GM23248 (cell line): ENCODE results near the gene GSDME. TPM values are rescaled to one million over a fixed set of nuclear protein-coding genes. Genes with fewer than 3 reads are reported as not detected.

Experiments used
- DNase-seq: peaks from one replicate; pipeline ENCODE4 v3.0.0-alpha.2; 2015
- H2AFZ ChIP-seq: fragments of 200-600 bp; sonication (generic); 2 replicates; pipeline ENCODE4 v1.6.1; 2016; ENCODE audit warnings: antibody characterized with exemption
- H3F3A ChIP-seq: fragments of 200-600 bp; sonication (generic); 2 replicates; pipeline ENCODE4 v1.6.1; 2016; ENCODE audit warnings: mild to moderate bottlenecking, antibody characterized with exemption, mixed run types; ENCODE audit not compliant: insufficient read depth
- H3K27ac ChIP-seq: fragments of 200-600 bp; sonication (generic); 2 replicates; pipeline ENCODE4 v1.5.1; 2016; ENCODE audit warnings: mild to moderate bottlenecking
- H3K27me3 ChIP-seq: fragments of 200-600 bp; sonication (generic); replicated peaks from 2 replicates; pipeline ENCODE4 v1.6.1; 2016; ENCODE audit warnings: mild to moderate bottlenecking; ENCODE audit not compliant: insufficient read depth
- H3K36me3 ChIP-seq: fragments of 200-600 bp; sonication (generic); 2 replicates; pipeline ENCODE4 v1.6.1; 2016; ENCODE audit warnings: low read depth, mild to moderate bottlenecking
- H3K4me1 ChIP-seq: fragments of 200-600 bp; sonication (generic); 2 replicates; pipeline ENCODE4 v1.6.1; 2016; ENCODE audit warnings: mild to moderate bottlenecking; ENCODE audit not compliant: insufficient read depth
- H3K4me2 ChIP-seq: fragments of 200-600 bp; sonication (generic); one replicate; pipeline ENCODE4 v1.6.1; 2016; ENCODE audit warnings: mild to moderate bottlenecking; ENCODE audit not compliant: unreplicated experiment
- H3K4me3 ChIP-seq: fragments of 200-600 bp; sonication (generic); 2 replicates; pipeline ENCODE4 v1.5.1; 2016; ENCODE audit warnings: mild to moderate bottlenecking
- H3K79me2 ChIP-seq: fragments of 200-600 bp; sonication (generic); 2 replicates; pipeline ENCODE4 v1.6.1; 2016; ENCODE audit warnings: mild to moderate bottlenecking; ENCODE audit not compliant: insufficient read depth
- H3K9ac ChIP-seq: fragments of 200-600 bp; sonication (generic); 2 replicates; pipeline ENCODE4 v1.6.1; 2016; ENCODE audit warnings: mild to moderate bottlenecking
- H3K9me2 ChIP-seq: fragments of 200-600 bp; sonication (generic); 2 replicates; pipeline ENCODE4 v1.6.1; 2016; ENCODE audit warnings: mixed run types, mild to moderate bottlenecking, moderate library complexity; ENCODE audit not compliant: insufficient read depth
- H3K9me3 ChIP-seq: fragments of 200-600 bp; sonication (generic); one replicate; pipeline ENCODE4 v1.6.1; 2017; ENCODE audit warnings: low read depth
- H4K20me1 ChIP-seq: fragments of 200-600 bp; sonication (generic); 2 replicates; pipeline ENCODE4 v1.6.0; 2016; ENCODE audit not compliant: insufficient read depth
- EZH2 ChIP-seq: fragments of 200-600 bp; sonication (generic); IDR thresholded peaks from 2 replicates; pipeline ENCODE4 v1.6.1; 2018; ENCODE audit warnings: antibody characterized with exemption, mild to moderate bottlenecking; ENCODE audit not compliant: insufficient read depth, poor library complexity, severe bottlenecking
- EZH2phosphoT487 ChIP-seq: fragments of 200-600 bp; sonication (generic); IDR thresholded peaks from 2 replicates; pipeline ENCODE4 v1.6.1; 2018; ENCODE audit warnings: antibody characterized with exemption, moderate library complexity, mild to moderate bottlenecking, low read depth; ENCODE audit not compliant: insufficient read depth
- WGBS, 2 experiments: methylation state at CpG; one replicate each; pipeline ENCODE4 v1.1.6; 2015 to 2017; ENCODE audit warnings: low lambda C conversion rate in 2 of 2, low coverage in 1 of 2; ENCODE audit errors: missing lambda C conversion rate in 2 of 2; 5-methylcytosine and 5-hydroxymethylcytosine counted together
- in situ Hi-C: fragments of 300-500 bp; cut with MboI; formaldehyde crosslinking; loops from 2 replicates; pipeline ENCODE4 v1.15.0; 2020
- polyA plus RNA-seq: library from polyadenylated mRNA; unstranded; fragments of >200 nt; fragmentation: Nextera tagmentation; extraction: Ambion mirVana; gene quantifications from 2 replicates; pipeline ENCODE4 v1.2.1, GENCODE V29; 2016
- total RNA-seq: library from RNA; depleted of rRNA; stranded (reverse); fragments of >200 nt; shearing (Covaris generic); gene quantifications from 2 replicates; pipeline ENCODE4 v1.2.3, GENCODE V29; 2014

Gene GSDME
- total and polyA plus RNA-seq, 2 experiments from 2014 or later: 39.4 to 49.4 TPM

DNA sequence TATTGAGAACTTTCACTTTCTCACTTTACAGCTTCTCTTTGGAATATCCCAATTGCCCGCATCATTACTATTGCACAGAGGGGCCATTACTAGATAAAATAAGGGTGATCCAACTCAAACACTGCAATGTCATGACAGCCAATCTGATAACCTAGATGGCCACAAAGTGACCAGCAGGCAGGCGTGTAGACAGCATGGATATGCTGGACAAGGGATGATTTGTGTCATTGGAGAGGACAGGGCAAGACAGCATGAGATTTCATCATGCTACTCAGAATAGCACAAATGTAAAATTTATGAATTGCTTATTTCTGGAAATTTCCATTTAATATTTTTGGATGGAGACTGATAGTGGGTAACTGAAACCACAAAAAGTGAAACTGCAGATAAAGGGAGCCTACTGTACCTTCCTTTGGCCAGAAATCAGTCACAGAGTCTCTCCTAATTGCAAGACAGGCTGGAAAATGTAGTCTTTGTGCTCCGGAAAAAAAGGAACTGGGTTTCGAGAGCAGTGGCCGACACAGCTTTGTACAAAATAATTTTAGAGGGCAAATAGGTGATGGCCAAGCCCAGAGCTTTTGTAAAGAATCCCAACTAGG lies 6.1 kb upstream of the GSDME start:
- no peak overlapping the region for H2AFZ ChIP-seq
- no peaks in the 10 kb centered on the region for H3K9me3 ChIP-seq
- H3K27ac ChIP-seq: no peak overlapping the region
- H4K20me1 ChIP-seq: no peaks in the 10 kb centered on the region
- H3K9me2 ChIP-seq: no peaks in the 10 kb centered on the region
- no peak for DNase-seq
- in situ Hi-C loops: no loop called here
- no peaks in the 10 kb centered on the region for H3K79me2 ChIP-seq
- 0 out of 2 replicates have a peak, but pooled peaks cover 1% of the 10 kb centered on the region for H3K4me1 ChIP-seq
- H3K27me3 ChIP-seq: no peaks in the 10 kb centered on the region
- 0 out of 2 replicates have a peak, but pooled peaks cover 4% of the 10 kb centered on the region for H3F3A ChIP-seq
- WGBS, 2 experiments: 90 to 92% methylated on average over 5 of the region's 5 CpGs
- H3K9ac ChIP-seq: no peak overlapping the region
- H3K4me2 ChIP-seq: no peak overlapping the region
- H3K4me3 ChIP-seq: no peak overlapping the region
- TF ChIP-seq EZH2phosphoT487 (no peak), EZH2 (no peak)
- no peaks in the 10 kb centered on the region for H3K36me3 ChIP-seq

DNA sequence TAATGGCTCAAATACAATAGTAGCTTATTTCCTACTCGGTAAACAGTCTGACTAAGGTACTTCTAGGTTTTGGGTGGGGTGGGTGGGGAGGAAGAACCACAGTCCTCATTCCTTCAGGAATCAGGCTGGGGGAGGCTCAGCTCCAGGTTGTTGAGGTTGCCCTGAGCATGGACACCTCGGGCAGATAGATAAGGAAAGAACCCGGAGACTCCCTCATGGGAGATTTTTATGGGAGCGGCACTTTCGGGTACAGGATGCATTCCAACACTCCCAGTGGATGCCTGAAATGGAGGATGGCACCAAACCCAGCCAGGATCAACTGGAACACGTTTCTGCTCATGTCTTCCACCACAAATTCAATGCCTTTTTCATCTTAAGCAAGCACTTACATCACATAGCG lies 5.5 kb upstream of the GSDME start:
- H3K36me3 ChIP-seq: no peaks in the 10 kb centered on the region
- no peaks in the 10 kb centered on the region for H3K9me3 ChIP-seq
- no peak for DNase-seq
- H3K4me2 ChIP-seq: no peak overlapping the region
- no peaks in the 10 kb centered on the region for H3K27me3 ChIP-seq
- in situ Hi-C loops: no loop called here
- H3K9me2 ChIP-seq: no peaks in the 10 kb centered on the region
- TF ChIP-seq EZH2 (no peak), EZH2phosphoT487 (no peak)
- H3K4me1 ChIP-seq: peaks cover 6% of the 10 kb centered on the region; the same call in 1 of the 2 replicates
- no peak overlapping the region for H2AFZ ChIP-seq
- no peaks in the 10 kb centered on the region for H4K20me1 ChIP-seq
- no peak overlapping the region for H3K27ac ChIP-seq
- 0 out of 2 replicates have a peak, but pooled peaks cover 10% of the 10 kb centered on the region for H3F3A ChIP-seq
- H3K9ac ChIP-seq: no peak overlapping the region
- no peak overlapping the region for H3K4me3 ChIP-seq
- 82 to 88% methylated on average over 7 of the region's 7 CpGs for WGBS, 2 experiments
- H3K79me2 ChIP-seq: no peaks in the 10 kb centered on the region

DNA sequence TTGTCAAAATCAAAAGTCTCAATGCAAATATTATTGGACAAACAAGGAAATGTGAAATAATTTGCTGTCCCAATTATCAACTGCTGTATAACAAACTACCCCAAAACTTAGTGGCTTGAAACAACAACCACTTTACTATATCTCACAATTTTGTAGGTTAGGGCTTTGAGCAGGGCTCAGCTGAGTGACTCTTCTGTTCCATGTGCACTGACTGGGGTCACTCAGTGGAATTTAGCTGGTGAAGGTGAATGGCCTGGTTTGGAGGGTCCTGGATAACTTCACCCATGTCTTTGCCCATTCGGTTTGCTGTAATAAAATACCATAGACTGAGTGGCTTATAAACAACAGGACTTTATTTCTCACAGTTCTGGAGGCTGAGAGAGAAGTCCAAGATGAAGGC lies 3.7 kb upstream of the GSDME start:
- Histone ChIP-seq H3K9me2 (no peaks in the 10 kb centered on the region), H2AFZ (no peak overlapping the region), H3K4me1 (peaks cover 13% of the 10 kb centered on the region), H4K20me1 (no peaks in the 10 kb centered on the region), H3K9ac (no peak overlapping the region), H3K4me3 (no peak overlapping the region), H3K4me2 (no peak overlapping the region), H3K79me2 (0 out of 2 replicates have a peak, but pooled peaks cover 5% of the 10 kb centered on the region), H3K9me3 (no peaks in the 10 kb centered on the region), H3K27ac (no peak overlapping the region), H3K36me3 (no peaks in the 10 kb centered on the region), H3F3A (peaks cover 13% of the 10 kb centered on the region; the same call in 1 of the 2 replicates), H3K27me3 (no peaks in the 10 kb centered on the region)
- no peak for DNase-seq
- TF ChIP-seq EZH2phosphoT487 (no peak), EZH2 (no peak)
- WGBS, 2 experiments: 68 to 75% methylated on average over 1 of the region's 1 CpG
- in situ Hi-C loops: no loop called here

DNA sequence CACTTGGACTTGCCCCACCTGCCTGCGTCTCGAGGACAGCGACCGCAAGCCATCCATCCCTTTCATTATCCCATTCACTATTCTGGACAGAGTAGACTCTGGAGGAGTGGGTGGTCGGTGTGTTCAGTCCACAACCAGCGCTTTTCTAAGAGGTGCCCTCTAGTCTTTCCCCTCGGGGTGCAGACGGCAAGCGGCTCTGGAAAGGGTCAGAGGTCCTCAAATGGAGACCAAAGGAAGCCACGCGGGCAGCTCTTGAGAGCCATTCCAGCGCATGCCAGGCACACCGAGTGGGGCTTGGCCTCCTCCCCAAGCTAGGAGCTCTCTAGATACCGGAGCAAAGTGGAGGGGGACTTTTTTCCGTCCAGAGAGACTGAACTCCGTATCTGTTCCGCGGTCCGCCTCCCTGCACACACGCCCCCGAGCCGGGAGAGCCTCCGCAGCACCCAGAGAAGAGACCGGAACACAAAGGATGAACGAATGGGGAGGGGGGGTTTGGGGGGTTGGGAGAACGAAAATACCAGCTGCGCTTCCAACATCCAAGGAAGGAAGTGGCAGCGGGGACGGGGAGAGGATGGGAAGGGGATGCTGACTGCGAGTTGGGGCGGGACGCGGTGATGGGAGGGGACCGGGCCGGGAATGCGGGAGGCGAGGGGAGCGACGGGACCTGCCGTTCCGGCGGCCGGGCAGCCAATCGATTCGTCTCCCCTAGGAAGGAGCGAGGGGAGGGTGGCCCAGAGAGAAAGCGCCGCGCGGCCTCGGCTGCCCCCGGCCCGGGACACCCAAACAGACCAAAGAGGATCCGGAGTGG lies 515 bp downstream of the GSDME start:
- no peak for TF ChIP-seq EZH2phosphoT487
- TF ChIP-seq EZH2: no peak

More for the DNA sequence above, 515 bp downstream of the GSDME start:
- no peaks in the 10 kb centered on the region for H3K36me3 ChIP-seq
- DNase-seq: peak; percentile 60
- H3K9me2 ChIP-seq: no peaks in the 10 kb centered on the region
- no peaks in the 10 kb centered on the region for H3K27me3 ChIP-seq
- peaks cover 30% of the 10 kb centered on the region; the same call in 1 of the 2 replicates for H3F3A ChIP-seq
- H3K27ac ChIP-seq: peak overlapping the region; percentile 86
- peak overlapping the region; percentile 88 for H3K9ac ChIP-seq
- H3K4me3 ChIP-seq: peak overlapping the region; percentile 72
- no peaks in the 10 kb centered on the region for H3K9me3 ChIP-seq
- H3K79me2 ChIP-seq: peaks cover 21% of the 10 kb centered on the region
- H3K4me2 ChIP-seq: peak overlapping the region; percentile 87
- peak overlapping the region; percentile 88 for H2AFZ ChIP-seq
- no peaks in the 10 kb centered on the region for H4K20me1 ChIP-seq
- H3K4me1 ChIP-seq: peaks cover 37% of the 10 kb centered on the region
- in situ Hi-C loops: no loop called here
- 9 to 13% methylated on average over 27 to 53 of the region's 54 CpGs for WGBS, 2 experiments
